Activated naive CD8-positive, alpha-beta T cell (primary cell): ENCODE results near the gene PCBD2.
"Not testable (repeated sequence)": the region's sequence is repeated elsewhere in the genome, so short reads cannot be mapped to it uniquely, and the experiment has no call there.

ENCODE experiments used
- H3K27ac Mint-ChIP-seq: one replicate; pipeline ENCODE4 v1.8.0; 2021; ENCODE audit warnings: mixed read lengths
- H3K27me3 Mint-ChIP-seq: one replicate; pipeline ENCODE4 v1.8.0; 2021; ENCODE audit warnings: mixed read lengths
- H3K36me3 Mint-ChIP-seq: one replicate; pipeline ENCODE4 v1.8.0; 2021; ENCODE audit warnings: mixed read lengths
- H3K4me1 Mint-ChIP-seq: one replicate; pipeline ENCODE4 v1.8.0; 2021; ENCODE audit warnings: low read depth, mixed read lengths
- H3K4me3 Mint-ChIP-seq: one replicate; pipeline ENCODE4 v1.8.0; 2021; ENCODE audit warnings: mild to moderate bottlenecking, mixed read lengths
- H3K9me3 Mint-ChIP-seq: one replicate; pipeline ENCODE4 v1.8.0; 2021; ENCODE audit warnings: low read depth, mixed read lengths

Gene PCBD2

GRCh38 chr5:134995850-134996402 is 91.0 kb downstream of the PCBD2 start:
- peaks cover 7% of the 10 kb centered on the region for H3K36me3 Mint-ChIP-seq
- H3K27me3 Mint-ChIP-seq: no peaks in the 10 kb centered on the region
- H3K27ac Mint-ChIP-seq: no peak overlapping the region
- H3K4me3 Mint-ChIP-seq: no peak overlapping the region
- H3K9me3 Mint-ChIP-seq: no peaks in the 10 kb centered on the region
- no peaks in the 10 kb centered on the region for H3K4me1 Mint-ChIP-seq

DNA sequence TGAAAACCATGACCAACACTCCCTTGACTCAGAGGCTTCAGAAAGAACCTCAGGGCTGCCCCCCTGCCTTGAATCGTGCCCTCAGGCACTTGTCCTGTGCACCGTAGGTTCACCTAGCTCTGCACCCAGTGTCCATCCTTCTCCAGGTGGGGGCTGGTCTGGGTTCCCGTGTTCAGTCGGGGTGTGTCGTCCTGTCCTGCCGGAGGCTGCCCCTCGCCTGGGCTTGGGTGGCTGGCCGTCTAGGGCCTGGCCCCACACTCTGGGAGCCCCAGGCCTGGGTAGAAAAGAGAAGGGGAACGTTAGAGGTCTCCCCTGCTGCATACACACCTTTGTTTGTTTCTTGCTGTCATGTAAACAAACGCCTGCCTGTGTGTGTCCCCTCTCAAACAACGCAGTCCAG is 92.1 kb downstream of the PCBD2 start:
- Mint-ChIP-seq H3K9me3 (no peaks in the 10 kb centered on the region), H3K4me1 (no peaks in the 10 kb centered on the region), H3K4me3 (no peak overlapping the region), H3K36me3 (peaks cover 12% of the 10 kb centered on the region), H3K27ac (no peak overlapping the region), H3K27me3 (peaks cover 1% of the 10 kb centered on the region)

GRCh38 chr5:134998068-134998467 is 93.1 kb downstream of the PCBD2 start:
- peaks cover 16% of the 10 kb centered on the region for H3K36me3 Mint-ChIP-seq
- not testable (repeated sequence) for H3K9me3 Mint-ChIP-seq, H3K27ac Mint-ChIP-seq, H3K4me1 Mint-ChIP-seq, H3K4me3 Mint-ChIP-seq, H3K27me3 Mint-ChIP-seq

- H3K4me1 Mint-ChIP-seq: no peaks in the 10 kb centered on the region
- H3K36me3 Mint-ChIP-seq: peaks cover 22% of the 10 kb centered on the region
- peaks cover 1% of the 10 kb centered on the region for H3K27me3 Mint-ChIP-seq
- H3K27ac Mint-ChIP-seq: no peak overlapping the region
- no peaks in the 10 kb centered on the region for H3K9me3 Mint-ChIP-seq
- H3K4me3 Mint-ChIP-seq: no peak overlapping the region
These were observed 99.4 kb downstream of the PCBD2 start for GRCh38 chr5:135004376-135004775.

- Mint-ChIP-seq H3K36me3 (peaks cover 19% of the 10 kb centered on the region), H3K27me3 (peaks cover 1% of the 10 kb centered on the region), H3K4me3 (no peak overlapping the region), H3K27ac (no peak overlapping the region), H3K4me1 (no peaks in the 10 kb centered on the region), H3K9me3 (no peaks in the 10 kb centered on the region)
These were observed 100.1 kb downstream of the PCBD2 start for GRCh38 chr5:135005076-135005475.

- Mint-ChIP-seq H3K9me3 (no peaks in the 10 kb centered on the region), H3K36me3 (peaks cover 15% of the 10 kb centered on the region), H3K27ac (no peak overlapping the region), H3K4me1 (no peaks in the 10 kb centered on the region), H3K27me3 (no peaks in the 10 kb centered on the region), H3K4me3 (no peak overlapping the region)
These were observed 102.4 kb downstream of the PCBD2 start for GRCh38 chr5:135007305-135007704.

GRCh38 chr5:135007749-135008363 is 102.9 kb downstream of the PCBD2 start:
- no peaks in the 10 kb centered on the region for H3K27me3 Mint-ChIP-seq
- peaks cover 11% of the 10 kb centered on the region for H3K36me3 Mint-ChIP-seq
- no peaks in the 10 kb centered on the region for H3K9me3 Mint-ChIP-seq
- H3K4me1 Mint-ChIP-seq: no peaks in the 10 kb centered on the region
- H3K27ac Mint-ChIP-seq: no peak overlapping the region
- no peak overlapping the region for H3K4me3 Mint-ChIP-seq

DNA sequence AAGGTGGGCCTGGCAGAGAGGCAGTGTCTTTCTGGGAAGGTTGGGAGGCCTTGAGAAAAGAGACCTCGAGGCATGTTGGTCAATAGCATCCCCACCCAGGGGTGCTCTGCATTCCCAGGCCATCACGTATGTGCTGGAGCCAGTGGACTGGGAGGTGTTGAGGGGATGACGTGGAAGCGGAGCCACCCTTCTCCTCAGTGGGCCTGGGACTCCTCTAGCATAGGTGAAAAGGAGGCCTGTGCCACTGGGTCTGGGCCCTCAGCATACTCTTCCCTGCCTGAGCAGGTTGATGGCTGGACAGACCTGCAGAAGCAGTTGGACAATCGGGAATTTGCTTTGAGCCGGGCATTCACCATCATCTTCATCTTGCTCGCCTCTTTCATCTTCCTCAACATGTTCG is 103.6 kb downstream of the PCBD2 start:
- no peak overlapping the region for H3K27ac Mint-ChIP-seq
- no peaks in the 10 kb centered on the region for H3K27me3 Mint-ChIP-seq
- H3K4me1 Mint-ChIP-seq: no peaks in the 10 kb centered on the region
- peaks cover 11% of the 10 kb centered on the region for H3K36me3 Mint-ChIP-seq
- H3K9me3 Mint-ChIP-seq: no peaks in the 10 kb centered on the region
- no peak overlapping the region for H3K4me3 Mint-ChIP-seq

- Mint-ChIP-seq H3K27ac (no peak overlapping the region), H3K4me3 (no peak overlapping the region), H3K4me1 (no peaks in the 10 kb centered on the region), H3K9me3 (no peaks in the 10 kb centered on the region), H3K36me3 (peaks cover 6% of the 10 kb centered on the region), H3K27me3 (no peaks in the 10 kb centered on the region)
These were observed 104.2 kb downstream of the PCBD2 start for GRCh38 chr5:135008981-135009735.

DNA sequence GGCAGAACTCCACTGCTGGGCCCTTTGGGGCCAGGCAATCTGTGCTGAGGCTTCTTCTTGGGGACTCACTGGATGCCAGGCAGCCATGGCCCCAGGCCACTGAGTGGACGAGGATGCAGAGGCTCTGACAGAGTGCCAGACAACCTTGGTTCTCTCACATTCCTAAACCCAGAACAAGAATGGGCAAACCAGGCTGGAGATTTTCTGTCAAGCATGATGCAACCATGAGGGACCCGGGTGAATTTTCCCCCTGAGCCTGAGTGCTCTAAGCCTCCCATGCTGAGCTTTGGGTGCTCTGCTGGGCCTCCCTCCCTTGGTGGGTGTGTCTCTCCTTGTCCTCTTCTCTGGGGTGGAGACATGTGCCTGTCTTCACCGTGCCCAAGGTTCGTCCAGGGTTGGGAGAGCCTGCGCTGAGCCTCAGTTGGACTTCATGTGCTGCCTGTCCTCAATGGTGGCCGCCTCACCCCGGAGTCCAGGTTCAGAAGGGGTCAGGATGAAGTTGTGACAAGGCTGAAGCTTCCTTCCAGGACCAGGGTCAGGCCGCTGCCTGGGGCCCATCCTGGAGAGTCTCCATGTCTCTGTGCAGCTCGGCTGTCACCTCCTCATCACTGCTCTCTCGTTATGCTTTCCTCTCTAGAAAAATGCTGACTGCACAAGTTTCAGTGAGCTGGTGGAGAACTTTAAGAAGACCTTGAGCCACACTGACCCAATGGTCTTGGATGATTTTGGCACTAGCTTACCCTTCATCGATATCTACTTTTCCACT is 105.0 kb downstream of the PCBD2 start:
- Mint-ChIP-seq H3K4me3 (no peak overlapping the region), H3K36me3 (peaks cover 6% of the 10 kb centered on the region), H3K4me1 (no peaks in the 10 kb centered on the region), H3K27ac (no peak overlapping the region), H3K27me3 (no peaks in the 10 kb centered on the region), H3K9me3 (no peaks in the 10 kb centered on the region)

- Mint-ChIP-seq H3K4me3 (no peak overlapping the region), H3K36me3 (peaks cover 6% of the 10 kb centered on the region), H3K27ac (no peak overlapping the region), H3K4me1 (no peaks in the 10 kb centered on the region), H3K9me3 (no peaks in the 10 kb centered on the region), H3K27me3 (no peaks in the 10 kb centered on the region)
These were observed 105.8 kb downstream of the PCBD2 start for GRCh38 chr5:135010502-135011354.

- Mint-ChIP-seq H3K4me3 (no peak overlapping the region), H3K36me3 (peaks cover 6% of the 10 kb centered on the region), H3K9me3 (no peaks in the 10 kb centered on the region), H3K27me3 (no peaks in the 10 kb centered on the region), H3K27ac (no peak overlapping the region), H3K4me1 (no peaks in the 10 kb centered on the region)
These were observed 106.6 kb downstream of the PCBD2 start for GRCh38 chr5:135011355-135012032.

DNA sequence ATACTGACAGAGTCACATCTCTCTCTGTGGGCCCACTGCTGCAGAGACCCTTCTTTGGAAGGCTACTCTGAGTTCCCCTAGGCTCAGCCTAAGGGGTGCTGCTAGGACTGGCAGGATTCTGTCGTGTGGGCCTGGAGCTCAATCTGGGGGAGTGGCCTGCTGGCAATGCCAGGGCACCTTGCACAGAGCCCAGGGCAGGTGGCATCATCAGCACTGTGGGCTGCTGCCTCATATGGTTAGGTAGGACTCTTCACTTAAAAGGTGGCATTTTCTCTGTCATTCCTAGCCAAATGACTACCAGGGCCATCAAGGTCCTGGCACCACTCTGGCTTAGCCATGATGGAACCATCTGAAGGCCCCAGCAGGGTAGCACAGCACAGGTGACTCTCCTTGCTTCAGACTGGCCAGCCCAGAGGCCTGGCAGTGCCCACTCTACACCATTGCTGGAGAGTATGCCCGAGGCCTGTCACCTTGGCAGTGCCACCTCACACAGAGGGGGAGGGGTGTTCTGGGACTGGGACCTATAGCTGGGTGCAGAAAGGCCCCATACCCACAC is 107.2 kb downstream of the PCBD2 start:
- Mint-ChIP-seq H3K27me3 (no peaks in the 10 kb centered on the region), H3K4me3 (no peak overlapping the region), H3K9me3 (no peaks in the 10 kb centered on the region), H3K4me1 (no peaks in the 10 kb centered on the region), H3K27ac (no peak overlapping the region), H3K36me3 (peaks cover 3% of the 10 kb centered on the region)
